ENCODE measurements around the gene SRP68.

Gene SRP68

GRCh38 chr17:76025294-76025693 is 47.0 kb downstream of the SRP68 start:
- no peaks in the 10 kb centered on the region for H4K20me1 ChIP-seq (ENCODE audit: insufficient read depth, low read length)
- no peak overlapping the region for H3K4me2 ChIP-seq (ENCODE audit: low read length)
- H3F3A ChIP-seq (ENCODE audit: insufficient read depth, low read length), result no peaks in the 10 kb centered on the region
- TF ChIP-seq EZH2 (IDR thresholded peaks at IDR 0.05; ENCODE audit: borderline replicate concordance, low read length), result no peak
- TF ChIP-seq, protein P1, sequence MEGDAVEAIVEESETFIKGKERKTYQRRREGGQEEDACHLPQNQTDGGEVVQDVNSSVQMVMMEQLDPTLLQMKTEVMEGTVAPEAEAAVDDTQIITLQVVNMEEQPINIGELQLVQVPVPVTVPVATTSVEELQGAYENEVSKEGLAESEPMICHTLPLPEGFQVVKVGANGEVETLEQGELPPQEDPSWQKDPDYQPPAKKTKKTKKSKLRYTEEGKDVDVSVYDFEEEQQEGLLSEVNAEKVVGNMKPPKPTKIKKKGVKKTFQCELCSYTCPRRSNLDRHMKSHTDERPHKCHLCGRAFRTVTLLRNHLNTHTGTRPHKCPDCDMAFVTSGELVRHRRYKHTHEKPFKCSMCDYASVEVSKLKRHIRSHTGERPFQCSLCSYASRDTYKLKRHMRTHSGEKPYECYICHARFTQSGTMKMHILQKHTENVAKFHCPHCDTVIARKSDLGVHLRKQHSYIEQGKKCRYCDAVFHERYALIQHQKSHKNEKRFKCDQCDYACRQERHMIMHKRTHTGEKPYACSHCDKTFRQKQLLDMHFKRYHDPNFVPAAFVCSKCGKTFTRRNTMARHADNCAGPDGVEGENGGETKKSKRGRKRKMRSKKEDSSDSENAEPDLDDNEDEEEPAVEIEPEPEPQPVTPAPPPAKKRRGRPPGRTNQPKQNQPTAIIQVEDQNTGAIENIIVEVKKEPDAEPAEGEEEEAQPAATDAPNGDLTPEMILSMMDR (IDR thresholded peaks at IDR 0.05; ENCODE audit: low read length), result no peak
- H3K4me3 ChIP-seq (ENCODE audit: low read depth, low read length, poor library complexity, severe bottlenecking), result no peak overlapping the region
- no peaks in the 10 kb centered on the region for H3K79me2 ChIP-seq (ENCODE audit: insufficient read depth, low read length)
- H3K9ac ChIP-seq (ENCODE audit: low read length), result no peak overlapping the region
- H3K4me1 ChIP-seq (ENCODE audit: insufficient read depth, low read length, severe bottlenecking), result peaks cover 15% of the 10 kb centered on the region
- 0 out of 2 replicates have a peak, but pooled peaks cover 5% of the 10 kb centered on the region for H3K27me3 ChIP-seq (ENCODE audit: insufficient read depth, low read length)
- H3K9me3 ChIP-seq (ENCODE audit: low read length), result no peaks in the 10 kb centered on the region
- no peak overlapping the region for H3K27ac ChIP-seq (ENCODE audit: low read depth, low read length, poor library complexity, severe bottlenecking)
- H3K36me3 ChIP-seq (ENCODE audit: insufficient read depth, low read length), result no peaks in the 10 kb centered on the region
- H3K9me2 ChIP-seq (ENCODE audit: low read depth, low read length), result no peaks in the 10 kb centered on the region
- no peak overlapping the region for H2AFZ ChIP-seq (ENCODE audit: low read length)

DNA sequence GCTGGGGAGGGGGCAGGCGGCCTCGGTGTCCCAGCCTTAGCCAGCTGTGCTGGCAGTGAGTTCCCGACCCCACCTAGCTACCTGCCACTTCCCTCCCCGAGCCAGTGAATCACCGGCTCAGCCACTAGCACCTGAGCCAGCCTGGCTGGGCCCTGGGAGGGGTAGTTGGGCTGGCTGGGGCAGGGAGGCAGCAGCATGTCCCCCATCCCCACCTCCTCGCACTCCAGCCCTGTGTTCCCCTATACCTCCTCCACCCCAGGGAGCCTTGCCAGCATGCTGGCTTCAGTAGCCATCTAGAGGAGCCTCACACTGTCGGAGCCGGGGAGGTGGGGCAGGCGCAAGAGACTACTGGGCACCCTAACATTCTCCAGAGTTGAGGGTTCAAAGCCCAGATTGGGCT is 48.0 kb downstream of the SRP68 start:
- Histone ChIP-seq H3K4me1 (ENCODE audit: insufficient read depth, low read length, severe bottlenecking) (peaks cover 8% of the 10 kb centered on the region), H3K4me3 (ENCODE audit: low read depth, low read length, poor library complexity, severe bottlenecking) (no peak overlapping the region), H3K9ac (ENCODE audit: low read length) (no peak overlapping the region), H3K4me2 (ENCODE audit: low read length) (no peak overlapping the region), H3K9me2 (ENCODE audit: low read depth, low read length) (no peaks in the 10 kb centered on the region), H4K20me1 (ENCODE audit: insufficient read depth, low read length) (no peaks in the 10 kb centered on the region), H3K27ac (ENCODE audit: low read depth, low read length, poor library complexity, severe bottlenecking) (no peak overlapping the region), H3K27me3 (ENCODE audit: insufficient read depth, low read length) (peaks cover 5% of the 10 kb centered on the region; the same call in 1 of the 2 replicates), H3K36me3 (ENCODE audit: insufficient read depth, low read length) (no peaks in the 10 kb centered on the region), H3K9me3 (ENCODE audit: low read length) (no peaks in the 10 kb centered on the region), H2AFZ (ENCODE audit: low read length) (no peak overlapping the region), H3K79me2 (ENCODE audit: insufficient read depth, low read length) (no peaks in the 10 kb centered on the region), H3F3A (ENCODE audit: insufficient read depth, low read length) (no peaks in the 10 kb centered on the region)
- no peak for TF ChIP-seq EZH2 (IDR thresholded peaks at IDR 0.05; ENCODE audit: borderline replicate concordance, low read length)
- TF ChIP-seq, protein P1 (IDR thresholded peaks at IDR 0.05; ENCODE audit: low read length), result no peak

DNA sequence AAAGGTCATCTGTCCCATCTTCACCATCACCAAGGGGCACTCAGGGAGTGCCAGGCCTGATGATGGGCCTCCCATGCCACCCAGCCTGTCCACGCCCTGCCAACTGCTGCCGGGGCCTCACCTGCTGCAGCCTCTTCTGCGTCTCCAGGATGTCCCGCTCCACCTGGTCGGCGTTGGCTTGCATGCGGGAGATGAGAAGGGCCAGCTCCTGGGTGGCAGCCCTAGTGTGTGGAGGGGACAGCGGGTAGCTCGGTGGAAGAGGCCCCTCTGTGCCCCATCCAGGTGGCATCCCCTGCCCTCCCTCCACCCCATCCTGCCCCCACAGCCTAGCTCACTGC is 48.4 kb downstream of the SRP68 start:
- Histone ChIP-seq H3K9me2 (ENCODE audit: low read depth, low read length) (no peaks in the 10 kb centered on the region), H3K4me1 (ENCODE audit: insufficient read depth, low read length, severe bottlenecking) (peaks cover 5% of the 10 kb centered on the region), H3K4me2 (ENCODE audit: low read length) (no peak overlapping the region), H4K20me1 (ENCODE audit: insufficient read depth, low read length) (no peaks in the 10 kb centered on the region), H3K27me3 (ENCODE audit: insufficient read depth, low read length) (peaks cover 5% of the 10 kb centered on the region; the same call in 1 of the 2 replicates), H2AFZ (ENCODE audit: low read length) (no peak overlapping the region), H3K9ac (ENCODE audit: low read length) (no peak overlapping the region), H3K36me3 (ENCODE audit: insufficient read depth, low read length) (no peaks in the 10 kb centered on the region), H3K4me3 (ENCODE audit: low read depth, low read length, poor library complexity, severe bottlenecking) (no peak overlapping the region), H3K9me3 (ENCODE audit: low read length) (no peaks in the 10 kb centered on the region), H3K79me2 (ENCODE audit: insufficient read depth, low read length) (no peaks in the 10 kb centered on the region), H3K27ac (ENCODE audit: low read depth, low read length, poor library complexity, severe bottlenecking) (no peak overlapping the region), H3F3A (ENCODE audit: insufficient read depth, low read length) (no peaks in the 10 kb centered on the region)
- TF ChIP-seq EZH2 (IDR thresholded peaks at IDR 0.05; ENCODE audit: borderline replicate concordance, low read length), result no peak
- TF ChIP-seq, protein P1 (IDR thresholded peaks at IDR 0.05; ENCODE audit: low read length), result no peak
